GM23338 (cell line): Measurements from ENCODE around the gene RNF150.

ENCODE experiments used
- ETS1 ChIP-seq: IDR thresholded peaks from 2 replicates; pipeline ENCODE4 v1.6.1; 2016; ENCODE audit warnings: antibody characterized with exemption
- EZH2 ChIP-seq: fragments of 200-600 bp; sonication (generic); IDR thresholded peaks from one replicate; pipeline ENCODE4 v1.8.0; 2017; ENCODE audit warnings: antibody characterized with exemption, mild to moderate bottlenecking, low read depth; ENCODE audit not compliant: unreplicated experiment
- NANOG ChIP-seq: IDR thresholded peaks from 2 replicates; pipeline ENCODE4 v1.6.1; 2016; ENCODE audit warnings: antibody characterized with exemption, borderline replicate concordance
- POLR2AphosphoS5 ChIP-seq: IDR thresholded peaks from 2 replicates; pipeline ENCODE4 v1.6.1; 2016; ENCODE audit warnings: antibody characterized with exemption, low read depth
- REST ChIP-seq: IDR thresholded peaks from one replicate; pipeline ENCODE4 v1.6.1; 2018; ENCODE audit warnings: antibody characterized with exemption; ENCODE audit not compliant: unreplicated experiment
- ZNF331 ChIP-seq: fragments of 250-450 bp; sonication (Bioruptor Pico); IDR thresholded peaks from 2 replicates; pipeline ENCODE4 v1.5.0; 2020; ENCODE audit warnings: low read depth, mild to moderate bottlenecking, moderate library complexity
- TF ChIP-seq, protein P1 (sequence below), 2 experiments: fragments of 200-600 bp in 1 of 2; sonication (generic) in 1 of 2; conservative IDR thresholded peaks; 2 replicates each; pipeline versions ENCODE4 v1.5.1 to v1.6.1; 2016 to 2017; ENCODE audit warnings: antibody characterized with exemption in 2 of 2, low read depth in 2 of 2, mild to moderate bottlenecking in 2 of 2, moderate library complexity in 1 of 2

GRCh38 chr4:140968371-140968770 lies 164.9 kb downstream of the RNF150 start:
- TF ChIP-seq, protein P1, sequence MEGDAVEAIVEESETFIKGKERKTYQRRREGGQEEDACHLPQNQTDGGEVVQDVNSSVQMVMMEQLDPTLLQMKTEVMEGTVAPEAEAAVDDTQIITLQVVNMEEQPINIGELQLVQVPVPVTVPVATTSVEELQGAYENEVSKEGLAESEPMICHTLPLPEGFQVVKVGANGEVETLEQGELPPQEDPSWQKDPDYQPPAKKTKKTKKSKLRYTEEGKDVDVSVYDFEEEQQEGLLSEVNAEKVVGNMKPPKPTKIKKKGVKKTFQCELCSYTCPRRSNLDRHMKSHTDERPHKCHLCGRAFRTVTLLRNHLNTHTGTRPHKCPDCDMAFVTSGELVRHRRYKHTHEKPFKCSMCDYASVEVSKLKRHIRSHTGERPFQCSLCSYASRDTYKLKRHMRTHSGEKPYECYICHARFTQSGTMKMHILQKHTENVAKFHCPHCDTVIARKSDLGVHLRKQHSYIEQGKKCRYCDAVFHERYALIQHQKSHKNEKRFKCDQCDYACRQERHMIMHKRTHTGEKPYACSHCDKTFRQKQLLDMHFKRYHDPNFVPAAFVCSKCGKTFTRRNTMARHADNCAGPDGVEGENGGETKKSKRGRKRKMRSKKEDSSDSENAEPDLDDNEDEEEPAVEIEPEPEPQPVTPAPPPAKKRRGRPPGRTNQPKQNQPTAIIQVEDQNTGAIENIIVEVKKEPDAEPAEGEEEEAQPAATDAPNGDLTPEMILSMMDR (conservative IDR thresholded peaks at IDR 0.05; ENCODE audit: low read depth in 2 of 2), result no peak
- TF ChIP-seq POLR2AphosphoS5 (no peak), ZNF331 (CRISPR knock-in tag) (no peak), REST (no peak), EZH2 (no peak), NANOG (no peak), ETS1 (no peak)
